Transverse colon (tissue), 4 donors: ENCODE measurements around the gene KNDC1. TPM values are rescaled to one million over a fixed set of nuclear protein-coding genes. Genes with fewer than 3 reads are reported as not detected.
"Not testable (repeated sequence)": the region's sequence is repeated elsewhere in the genome, so short reads cannot be mapped to it uniquely, and the experiment has no call there.

Experiments used
- DNase-seq: peaks from one replicate; pipeline ENCODE4 v3.0.0-alpha.2; 2019
- H3K27ac ChIP-seq, 4 donors: fragments of 200-600 bp; sonication (generic); 2 replicates each; pipeline ENCODE4 v1.5.1; 2016 to 2018; ENCODE audit warnings: inconsistent platforms in 4 of 4
- H3K27me3 ChIP-seq: fragments of 200-600 bp; sonication (generic); 2 replicates; pipeline ENCODE4 v1.5.1; 2017; ENCODE audit warnings: inconsistent platforms
- H3K36me3 ChIP-seq, 4 donors: fragments of 200-600 bp; sonication (generic); 2 replicates each; pipeline ENCODE4 v1.5.1; 2017 to 2019; ENCODE audit warnings: inconsistent platforms in 4 of 4
- H3K4me1 ChIP-seq, 4 donors: fragments of 200-600 bp; sonication (generic); 2 replicates each; pipeline ENCODE4 v1.5.1; 2017 to 2020; ENCODE audit warnings: inconsistent platforms in 4 of 4
- H3K4me3 ChIP-seq, 4 donors: fragments of 200-600 bp; sonication (generic); 1 replicate in 1 of 4; 2 replicates in 3 of 4; pipeline versions ENCODE4 v1.5.1 to v1.6.1; 2017 to 2019; ENCODE audit warnings: inconsistent platforms in 4 of 4
- H3K9me3 ChIP-seq, 2 donors: fragments of 200-600 bp; sonication (generic); 2 replicates each; pipeline ENCODE4 v1.5.1; 2017 to 2019; ENCODE audit warnings: inconsistent platforms in 2 of 2
- EP300 ChIP-seq: sonication (generic); formaldehyde crosslinking; IDR thresholded peaks from one replicate; pipeline ENCODE4 v1.6.1; 2017; ENCODE audit warnings: antibody characterized with exemption, low read depth
- POLR2A ChIP-seq: fragments of 450-650 bp; IDR thresholded peaks from one replicate; pipeline ENCODE4 v1.6.1; 2016; ENCODE audit warnings: antibody characterized with exemption, mild to moderate bottlenecking, moderate library complexity
- POLR2AphosphoS5 ChIP-seq, 3 donors: sonication (generic); formaldehyde crosslinking; IDR thresholded peaks; one replicate each; pipeline ENCODE4 v1.6.1; 2016; ENCODE audit warnings: antibody characterized with exemption in 3 of 3
- WGBS, 2 donors: methylation state at CpG; one replicate each; pipeline ENCODE4 v1.1.5; 2018; ENCODE audit warnings: low coverage in 1 of 2; 5-methylcytosine and 5-hydroxymethylcytosine counted together
- in situ Hi-C, 4 donors: fragments of 200-750 bp; cut with MboI; loops; one replicate each; pipeline versions ENCODE4 v1.15.0 to v1.15.1; 2017; ENCODE audit warnings: low sequenced_read_pairs in 3 of 4, low pct_ligation_motif_present in 1 of 4, low pct_unique_long_range_greater_than_20kb in 1 of 4
- intact Hi-C: fragments of 100-400 bp; cut with DNase I; formaldehyde crosslinking; loops from one replicate; pipeline ENCODE4 v1.15.1; 2023; ENCODE audit warnings: low total_unique reads
- total RNA-seq, 4 donors: library from RNA; depleted of rRNA; stranded (reverse); fragments of >200 nt; gene quantifications; one replicate each; pipeline ENCODE4 v1.1.0, GENCODE V29; 2016
- TF ChIP-seq, protein P1 (sequence below), 5 experiments: fragments of 200-600 bp in 3 of 5; fragments of 450-650 bp in 2 of 5; sonication (generic) in 3 of 5; IDR thresholded peaks; 1 replicate in 2 of 5; 2 replicates in 3 of 5; pipeline ENCODE4 v1.5.1; 2016 to 2017; ENCODE audit warnings: antibody characterized with exemption in 5 of 5, inconsistent platforms in 3 of 5, mild to moderate bottlenecking in 2 of 5, moderate library complexity in 1 of 5

Gene KNDC1
- total RNA-seq, 4 donors from 2014 or later, result 0.14 to 1.2 TPM; not detected in 2

DNA sequence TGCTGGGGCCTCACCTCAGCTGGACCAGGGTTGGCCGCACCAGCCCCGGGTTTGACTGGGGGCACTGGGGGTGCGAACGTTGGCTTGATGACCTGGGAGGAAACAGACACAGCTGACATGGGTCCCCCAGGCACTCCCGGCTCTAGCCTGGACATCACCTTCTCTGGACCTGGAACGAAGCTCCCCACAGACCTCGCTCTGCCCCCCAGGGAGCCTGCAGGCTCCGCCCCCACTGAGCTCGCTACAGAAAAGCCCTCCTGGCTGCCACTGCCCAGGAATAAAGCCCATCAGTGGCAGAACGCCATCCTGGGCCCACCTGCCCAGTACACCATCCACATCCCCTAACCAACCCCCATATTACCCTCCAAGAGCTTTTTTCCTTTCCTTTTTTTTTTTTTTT lies 103.7 kb downstream of the KNDC1 start:
- no peaks in the 10 kb centered on the region for H3K9me3 ChIP-seq
- WGBS, 2 donors, result 79% methylated on average over 10 of the region's 10 CpGs; no CpG with 5 or more reads in 1 of the 2 donors
- in situ Hi-C loops (loop anchor here in 1 of 4 donors (10.0 kb wide), 1 partner anchor 51 kb away; no protein-coding TSS in a partner anchor), intact Hi-C loops (no loop called here)
- H3K27me3 ChIP-seq, result no peaks in the 10 kb centered on the region
- H3K4me3 ChIP-seq, result no peak overlapping the region
- no peaks in the 10 kb centered on the region for H3K36me3 ChIP-seq
- H3K27ac ChIP-seq, result no peak overlapping the region
- no peak for DNase-seq
- TF ChIP-seq POLR2AphosphoS5 (IDR thresholded peaks at IDR 0.05) (no peak), POLR2A (no peak), EP300 (no peak)
- TF ChIP-seq, protein P1, sequence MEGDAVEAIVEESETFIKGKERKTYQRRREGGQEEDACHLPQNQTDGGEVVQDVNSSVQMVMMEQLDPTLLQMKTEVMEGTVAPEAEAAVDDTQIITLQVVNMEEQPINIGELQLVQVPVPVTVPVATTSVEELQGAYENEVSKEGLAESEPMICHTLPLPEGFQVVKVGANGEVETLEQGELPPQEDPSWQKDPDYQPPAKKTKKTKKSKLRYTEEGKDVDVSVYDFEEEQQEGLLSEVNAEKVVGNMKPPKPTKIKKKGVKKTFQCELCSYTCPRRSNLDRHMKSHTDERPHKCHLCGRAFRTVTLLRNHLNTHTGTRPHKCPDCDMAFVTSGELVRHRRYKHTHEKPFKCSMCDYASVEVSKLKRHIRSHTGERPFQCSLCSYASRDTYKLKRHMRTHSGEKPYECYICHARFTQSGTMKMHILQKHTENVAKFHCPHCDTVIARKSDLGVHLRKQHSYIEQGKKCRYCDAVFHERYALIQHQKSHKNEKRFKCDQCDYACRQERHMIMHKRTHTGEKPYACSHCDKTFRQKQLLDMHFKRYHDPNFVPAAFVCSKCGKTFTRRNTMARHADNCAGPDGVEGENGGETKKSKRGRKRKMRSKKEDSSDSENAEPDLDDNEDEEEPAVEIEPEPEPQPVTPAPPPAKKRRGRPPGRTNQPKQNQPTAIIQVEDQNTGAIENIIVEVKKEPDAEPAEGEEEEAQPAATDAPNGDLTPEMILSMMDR (IDR thresholded peaks at IDR 0.05), result no peak
- peaks cover 20 to 55% (median 36%) of the 10 kb centered on the region in 4 donors for H3K4me1 ChIP-seq

GRCh38 chr10:133264461-133264860 lies 104.4 kb downstream of the KNDC1 start:
- TF ChIP-seq POLR2AphosphoS5 (IDR thresholded peaks at IDR 0.05) (no peak), POLR2A (no peak), EP300 (no peak)
- TF ChIP-seq, protein P1 (IDR thresholded peaks at IDR 0.05), result no peak
- Histone ChIP-seq H3K4me1 (peaks cover 17 to 49% (median 30%) of the 10 kb centered on the region in 4 donors), H3K9me3 (no peaks in the 10 kb centered on the region), H3K27me3 (no peaks in the 10 kb centered on the region), H3K27ac (peak overlapping the region in 2 of 4 donors; percentile 8 to 59), H3K4me3 (no peak overlapping the region), H3K36me3 (no peaks in the 10 kb centered on the region)
- DNase-seq, result peak; percentile 70
- in situ Hi-C loops, result loop anchor here in 1 of 4 donors (10.0 kb wide), 1 partner anchor 50 kb away; no protein-coding TSS in a partner anchor
- WGBS, 2 donors, result 28 to 31% methylated on average over 4 to 9 of the region's 9 CpGs
- intact Hi-C loops, result no loop called here

GRCh38 chr10:133265052-133265451 lies 105.0 kb downstream of the KNDC1 start:
- not testable (repeated sequence) for H3K4me3 ChIP-seq

GRCh38 chr10:133266056-133266795 lies 106.2 kb downstream of the KNDC1 start:
- no peak for DNase-seq
- Histone ChIP-seq H3K4me1 (peaks cover 10 to 37% (median 22%) of the 10 kb centered on the region in 4 donors), H3K27me3 (no peaks in the 10 kb centered on the region), H3K9me3 (no peaks in the 10 kb centered on the region), H3K4me3 (no peak overlapping the region), H3K27ac (no peak overlapping the region), H3K36me3 (no peaks in the 10 kb centered on the region)
- 82 to 91% methylated on average over 8 to 21 of the region's 21 CpGs for WGBS, 2 donors
- TF ChIP-seq, protein P1 (IDR thresholded peaks at IDR 0.05), result no peak
- TF ChIP-seq POLR2A (no peak), POLR2AphosphoS5 (IDR thresholded peaks at IDR 0.05) (no peak), EP300 (no peak)
- in situ Hi-C loops (loop anchor here in 1 of 4 donors (10.0 kb wide), 1 partner anchor 49 kb away; no protein-coding TSS in a partner anchor), intact Hi-C loops (no loop called here)

More at GRCh38 chr10:133265052-133265451, 105.0 kb downstream of the KNDC1 start:
- H3K27me3 ChIP-seq, intact Hi-C loops, H3K27ac ChIP-seq, H3K9me3 ChIP-seq, H3K36me3 ChIP-seq: not testable (repeated sequence)
- 51 to 55% methylated on average over 2 to 9 of the region's 10 CpGs for WGBS, 2 donors
- in situ Hi-C loops, result loop anchor here in 1 of 4 donors (10.0 kb wide), 1 partner anchor 50 kb away; no protein-coding TSS in a partner anchor
- peaks cover 17 to 48% (median 30%) of the 10 kb centered on the region in 4 donors for H3K4me1 ChIP-seq
- DNase-seq, result peak; percentile 50
